SHP77 (cell line): ENCODE results near the gene DPT.
"Not testable (repeated sequence)": the region's sequence is repeated elsewhere in the genome, so short reads cannot be mapped to it uniquely, and the experiment has no call there.

Experiments
- DNase-seq, 2 experiments: peaks; one replicate each; lab custom pipeline; 2025; lab: John Stamatoyannopoulos, UW

The DPT gene

DNA sequence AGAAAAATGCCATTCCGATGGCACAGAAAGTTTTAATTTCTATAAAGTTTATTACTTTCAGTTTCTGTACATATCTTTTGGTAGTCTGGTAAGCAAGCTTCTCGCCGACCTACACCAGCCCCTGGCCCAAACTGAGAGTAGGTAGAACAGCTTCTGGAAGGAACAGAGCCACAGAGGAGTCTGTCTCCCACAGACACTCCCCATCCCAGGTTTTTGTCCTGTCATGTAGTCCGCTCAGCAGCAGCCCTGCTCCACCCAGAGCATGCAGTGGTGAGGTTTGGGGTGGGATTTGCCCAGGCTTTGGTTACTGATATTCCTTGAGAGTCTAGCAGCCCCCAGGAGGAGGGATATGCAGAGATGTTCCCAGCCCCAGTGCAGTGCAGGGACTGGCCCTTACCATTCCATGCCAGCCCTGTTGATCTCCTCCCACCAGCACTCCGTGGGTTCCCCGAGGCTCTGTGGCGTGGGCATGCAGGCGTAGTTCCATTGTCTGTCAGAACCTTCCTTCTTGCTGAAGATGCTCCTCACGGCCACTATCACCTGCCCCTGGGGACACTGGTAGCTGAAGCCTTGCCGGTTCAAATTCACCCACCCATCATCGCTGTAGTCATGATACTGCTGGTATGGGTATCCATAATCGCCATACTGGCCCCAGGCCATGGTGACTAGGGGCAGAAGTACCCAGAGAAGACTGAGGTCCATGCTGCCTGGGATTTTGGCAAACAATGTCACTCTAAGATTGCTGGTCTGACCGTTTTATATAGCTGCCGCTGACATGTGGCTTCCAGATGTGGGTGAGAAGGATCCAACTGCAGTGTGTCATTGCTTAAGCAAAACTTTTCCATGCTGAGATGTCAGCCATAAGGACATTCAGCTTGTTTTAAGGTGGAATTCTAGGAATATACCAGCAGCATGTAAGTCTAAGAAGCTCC lies at the start of gene DPT:
Gene DPT, minus strand, starts transcription at position 734 of the 932 bp plus-strand sequence. Its CDS starts 32 bp downstream, at position 702.
- no peak for DNase-seq

DNA sequence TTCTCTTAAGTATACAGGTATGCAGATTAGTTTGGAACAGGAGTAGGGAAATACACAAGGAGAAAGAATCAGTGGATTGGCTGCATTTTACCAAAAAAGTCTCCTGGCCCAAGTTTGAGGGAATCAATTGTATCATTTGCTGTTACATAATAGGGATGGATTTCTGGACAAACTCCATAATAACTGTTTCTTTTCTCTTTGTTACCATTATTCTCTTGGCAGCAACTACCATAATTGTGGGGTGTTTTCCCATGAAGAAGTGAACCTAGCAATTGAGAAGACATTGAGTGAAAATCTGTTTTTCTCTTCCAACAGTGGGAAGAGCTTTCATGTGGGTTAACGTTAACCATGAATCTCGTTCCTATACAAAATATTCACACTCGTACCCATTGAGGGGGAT lies 46.4 kb upstream of the DPT start:
- no peak for DNase-seq

DNA sequence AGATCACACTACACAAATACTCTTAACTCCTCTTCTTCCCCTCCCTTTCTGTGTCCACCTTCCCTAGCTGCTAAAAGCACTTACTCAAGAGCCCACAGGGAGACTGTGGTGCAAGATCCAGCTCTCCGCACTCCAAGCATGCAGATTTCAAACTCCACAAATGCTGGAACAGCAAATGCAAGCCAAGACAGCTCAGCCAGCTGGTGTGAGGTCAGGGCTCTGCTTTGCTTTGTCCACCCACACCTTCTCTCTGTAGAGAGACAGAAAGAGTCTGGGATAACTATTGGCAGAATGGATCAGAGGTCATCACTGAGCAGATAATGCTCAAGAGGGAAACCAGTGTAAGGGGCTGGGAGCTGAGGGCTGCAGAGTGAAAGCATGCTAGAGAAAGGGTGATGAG lies 45.2 kb upstream of the DPT start:
- no peak for DNase-seq

DNA sequence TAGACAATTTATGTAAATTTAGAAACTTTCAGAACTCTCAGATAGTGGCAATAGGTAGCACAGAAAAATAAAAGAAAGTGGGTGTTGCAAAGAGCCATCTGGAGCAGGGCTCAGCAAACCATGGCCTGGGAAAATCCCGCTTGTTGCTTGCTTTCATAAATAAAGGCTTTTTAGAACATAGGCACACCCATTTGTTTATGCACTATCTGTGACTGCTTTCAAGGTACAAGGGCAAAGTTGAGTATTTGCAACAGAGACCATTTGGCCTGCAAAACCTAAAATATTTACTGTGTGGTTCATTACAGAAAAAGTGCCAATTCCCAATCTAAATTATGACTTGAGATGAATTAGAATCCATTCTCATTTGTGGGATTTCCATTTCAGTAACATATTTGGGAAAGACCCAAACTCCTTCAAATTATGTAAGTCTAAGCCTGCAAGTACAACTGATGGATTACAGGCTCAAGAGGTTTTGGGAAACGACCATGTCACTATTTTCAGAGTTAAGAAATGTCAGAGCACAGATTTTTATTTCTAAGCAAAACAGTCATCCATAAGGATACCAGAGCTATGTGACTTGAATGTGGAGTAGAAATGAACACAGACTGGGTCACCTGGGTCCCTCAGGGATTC lies 43.5 kb upstream of the DPT start:
- DNase-seq = no peak

DNA sequence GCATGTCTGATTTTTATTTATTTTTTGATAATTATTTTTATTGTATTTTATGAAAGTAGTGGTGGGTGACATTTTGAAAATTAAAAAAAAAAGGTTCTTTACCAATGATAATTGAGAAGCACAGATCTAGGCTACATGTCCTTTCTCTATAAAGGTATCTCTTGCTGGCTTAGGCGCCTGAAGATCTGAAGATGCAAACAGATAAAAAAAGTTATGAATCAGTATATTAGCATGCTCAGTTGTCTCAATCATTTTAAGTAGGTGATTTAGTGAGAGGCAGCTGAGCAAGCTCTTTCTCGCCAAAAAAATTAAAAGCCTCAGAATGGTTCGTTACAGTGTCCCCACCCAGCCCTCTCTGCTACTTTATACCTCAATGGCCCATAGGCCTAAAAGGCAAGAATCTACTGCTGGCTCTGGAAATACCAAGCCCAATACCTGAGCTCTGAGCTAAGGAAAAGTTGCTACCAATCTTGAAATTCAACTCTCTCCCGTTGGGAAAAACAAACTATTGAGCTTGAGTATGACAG lies 42.2 kb upstream of the DPT start:
- no peak for DNase-seq

DNA sequence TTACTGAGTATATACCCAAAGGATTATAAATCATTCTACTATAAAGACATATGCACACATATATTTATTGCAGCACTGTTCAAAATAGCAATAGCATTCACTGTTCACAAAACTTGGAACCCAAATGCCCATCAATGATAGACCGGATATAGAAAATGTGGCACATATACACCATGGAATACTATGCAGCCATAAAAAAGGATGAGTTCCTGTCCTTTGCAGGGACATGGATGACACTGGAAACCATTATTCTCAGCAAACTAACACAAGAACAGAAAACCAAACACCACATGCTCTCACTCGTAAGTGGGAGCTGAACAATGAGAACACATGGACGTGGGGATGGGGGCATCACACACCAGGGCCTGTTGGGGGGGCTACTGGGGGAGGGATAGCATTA lies 40.9 kb upstream of the DPT start:
- not testable (repeated sequence) for DNase-seq

DNA sequence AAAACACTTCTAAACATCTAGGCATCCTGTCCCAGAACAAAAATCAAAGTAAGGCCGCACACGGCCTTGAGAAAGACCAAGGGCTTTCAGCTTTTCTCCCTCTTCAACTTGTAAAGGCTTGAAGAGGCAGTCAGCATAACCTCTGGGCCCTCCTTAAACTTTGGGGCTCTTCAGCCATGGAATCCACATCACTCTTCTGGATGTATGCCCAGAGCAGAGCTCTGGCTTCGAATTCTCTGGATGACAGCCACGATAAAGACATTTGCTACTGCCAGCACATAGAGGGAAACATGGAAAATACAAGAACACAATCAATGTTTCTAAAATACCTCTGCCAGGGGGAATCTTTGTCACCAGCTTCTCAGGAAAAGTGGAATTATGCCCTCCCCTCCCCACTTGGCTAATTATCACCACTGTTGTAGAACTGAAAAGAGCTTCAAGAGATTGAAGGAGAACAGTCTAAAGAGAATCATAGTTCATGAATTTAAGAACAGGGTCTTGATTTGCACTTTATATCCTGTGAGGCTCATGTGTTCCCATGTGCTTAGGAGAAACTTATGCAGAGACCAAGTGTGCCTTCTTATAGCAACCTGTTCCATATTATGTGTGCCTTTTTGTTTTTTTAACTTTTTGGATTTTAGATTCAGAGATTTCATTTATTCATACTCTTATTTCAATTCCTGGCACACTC lies 39.0 kb upstream of the DPT start:
- no peak for DNase-seq

DNA sequence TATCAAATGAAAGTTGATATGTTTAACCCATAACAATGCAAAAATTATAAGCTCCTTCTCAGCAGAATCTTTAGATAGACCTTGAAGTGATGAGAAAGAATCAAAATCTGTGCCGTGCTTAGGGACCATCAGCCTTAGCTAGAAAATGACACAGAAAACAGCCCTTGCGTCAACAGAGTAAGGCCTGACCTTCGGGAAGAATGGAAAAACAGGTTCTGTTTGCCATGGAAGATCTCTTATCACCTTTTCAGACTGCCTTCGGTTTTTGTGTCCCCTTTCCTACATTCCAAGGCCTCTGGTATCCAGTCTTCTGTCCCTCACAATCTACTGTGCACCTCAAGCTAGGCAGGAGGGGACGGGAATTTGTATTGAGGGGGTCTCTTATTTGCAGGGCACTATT lies 37.6 kb upstream of the DPT start:
- no peak for DNase-seq

DNA sequence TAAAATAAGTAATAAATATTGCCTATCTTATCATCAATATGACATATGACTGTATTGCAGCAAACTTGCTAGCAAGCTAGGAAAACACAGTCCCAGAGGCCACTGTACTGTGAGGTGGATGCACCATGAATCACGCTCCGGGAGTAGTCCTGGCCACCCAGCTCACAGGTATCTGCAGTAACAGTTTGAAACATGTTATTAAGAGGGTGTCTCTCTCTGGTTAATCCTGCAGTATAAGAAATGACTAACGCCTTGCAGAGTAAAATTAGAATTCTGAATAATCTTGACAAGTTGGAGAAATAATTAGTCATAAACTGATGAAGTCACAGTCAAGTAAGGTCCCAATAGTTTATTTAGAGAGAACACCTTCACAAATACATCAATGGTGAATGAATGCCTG lies 34.0 kb upstream of the DPT start:
- no peak for DNase-seq

DNA sequence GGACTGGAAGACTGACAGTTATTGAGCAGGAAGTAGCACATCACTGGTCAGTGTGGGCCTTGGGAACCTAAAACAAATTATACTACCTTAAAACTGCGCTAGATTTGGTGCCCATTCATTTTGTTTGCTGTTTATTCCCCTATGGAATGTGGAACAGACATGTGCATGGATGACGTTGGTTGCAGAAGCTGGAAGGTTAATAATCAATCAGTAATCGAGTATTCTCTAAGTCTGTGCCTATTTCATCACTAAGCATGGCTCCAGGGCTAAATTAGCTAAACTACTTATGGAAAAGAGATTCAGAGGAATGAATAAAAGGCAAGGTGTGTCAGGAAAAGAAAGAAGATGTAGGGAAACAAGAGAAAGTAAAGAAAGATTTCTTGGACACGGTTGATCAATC lies 33.5 kb upstream of the DPT start:
- DNase-seq = no peak

DNA sequence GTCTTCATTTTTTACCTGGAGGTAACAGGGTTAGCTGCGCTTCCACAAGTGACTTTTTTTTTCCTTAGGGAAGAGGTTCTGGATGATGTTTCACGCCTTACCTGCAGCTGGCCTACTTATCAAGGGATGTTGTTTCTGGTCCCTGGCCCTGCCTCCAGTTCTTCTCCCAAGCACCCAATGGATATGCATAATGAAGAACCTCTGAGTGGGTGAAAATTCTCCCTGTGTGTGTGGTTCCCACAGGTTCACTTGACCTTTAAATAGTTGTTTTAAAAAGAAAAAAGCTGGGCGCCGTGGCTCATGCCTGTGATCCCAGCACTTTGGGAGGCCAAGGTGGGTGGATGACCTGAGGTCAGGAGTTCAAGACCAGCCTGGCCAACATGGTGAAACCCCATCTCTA lies 31.8 kb upstream of the DPT start:
- no peak for DNase-seq

DNA sequence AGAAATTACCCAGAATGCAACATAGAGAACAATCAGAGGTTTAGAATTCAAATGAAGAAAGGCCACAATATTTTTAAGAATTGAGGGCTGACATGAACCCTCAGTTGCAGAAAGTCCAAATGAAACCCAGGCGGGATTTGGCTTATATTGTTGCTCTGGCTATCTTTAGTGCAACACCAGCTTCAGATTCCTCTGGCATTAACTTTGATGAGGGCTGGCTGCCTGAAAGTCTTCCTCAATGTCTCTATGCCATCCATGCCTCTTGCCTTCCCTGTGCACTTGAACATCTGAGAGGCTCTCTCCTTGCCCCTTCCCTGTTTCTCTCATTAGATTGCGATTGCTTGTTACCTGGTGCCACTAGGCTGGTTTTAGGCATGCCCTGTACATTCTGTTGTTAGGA lies 31.2 kb upstream of the DPT start:
- no peak for DNase-seq

DNA sequence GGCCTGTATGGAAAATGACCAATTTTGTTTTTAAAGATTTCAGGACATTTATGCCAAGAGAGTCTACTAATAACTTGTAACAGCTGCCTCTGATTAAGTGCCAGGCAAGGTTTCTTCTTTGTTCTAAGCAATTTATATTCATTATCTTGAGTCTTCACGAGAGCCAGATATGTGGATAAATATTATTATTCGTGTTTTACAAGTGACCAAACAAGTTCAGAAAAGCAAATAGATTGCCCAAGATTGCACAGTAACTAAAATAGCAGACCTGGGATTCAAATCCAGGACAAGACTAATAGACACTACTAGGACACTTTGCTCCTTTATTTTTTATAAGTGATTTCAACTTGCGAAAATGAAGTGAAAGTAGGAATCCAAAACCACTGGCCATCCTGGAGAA lies 30.1 kb upstream of the DPT start:
- no peak for DNase-seq

DNA sequence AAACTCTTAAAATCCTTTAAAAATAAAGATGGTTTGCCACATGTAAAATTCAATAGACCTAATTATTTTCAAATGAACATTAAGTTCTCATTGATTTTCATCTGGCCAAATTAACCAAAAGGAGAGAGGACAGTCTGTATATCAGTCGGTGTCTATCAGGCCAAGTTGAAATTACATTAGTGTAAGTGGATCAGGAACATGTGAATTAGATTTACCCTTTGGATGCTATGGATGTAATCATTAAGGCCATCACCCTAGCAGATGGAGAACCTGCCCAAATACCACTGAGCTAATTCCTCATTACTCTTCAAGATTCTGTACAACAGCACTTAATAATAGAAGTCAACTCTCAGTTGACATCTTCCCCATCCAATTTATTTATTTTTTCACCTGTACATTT lies 29.5 kb upstream of the DPT start:
- DNase-seq = no peak

DNA sequence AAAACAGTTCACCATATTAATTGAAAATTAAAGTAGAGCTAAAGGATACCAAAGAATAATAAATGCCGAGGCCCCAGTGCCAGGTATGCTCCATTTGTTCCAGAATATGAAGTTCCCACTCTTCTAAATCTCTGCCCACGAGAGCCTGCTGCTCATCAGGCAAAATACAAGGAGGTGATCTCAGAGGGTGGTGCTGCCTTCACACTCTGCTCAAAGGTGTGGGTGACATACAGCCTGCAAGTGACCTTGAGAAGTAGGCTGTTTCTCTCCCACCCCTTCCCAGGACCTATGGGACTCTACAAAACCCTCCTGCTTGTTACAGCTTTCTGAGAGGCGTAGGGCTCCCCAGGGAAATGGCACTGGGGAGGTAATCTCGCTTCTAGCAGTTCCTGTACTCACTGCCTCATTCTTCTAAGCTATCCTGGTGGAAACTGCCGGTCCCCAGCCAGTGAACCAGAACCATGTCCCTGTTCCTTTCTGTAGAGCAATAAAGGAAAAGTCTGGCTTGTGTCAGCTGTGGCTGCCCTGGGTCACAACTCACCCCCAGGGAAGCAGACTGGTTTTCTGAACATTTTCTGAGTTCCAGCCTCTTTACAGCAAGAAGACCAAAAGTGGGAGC lies 26.9 kb upstream of the DPT start:
- DNase-seq = no peak

DNA sequence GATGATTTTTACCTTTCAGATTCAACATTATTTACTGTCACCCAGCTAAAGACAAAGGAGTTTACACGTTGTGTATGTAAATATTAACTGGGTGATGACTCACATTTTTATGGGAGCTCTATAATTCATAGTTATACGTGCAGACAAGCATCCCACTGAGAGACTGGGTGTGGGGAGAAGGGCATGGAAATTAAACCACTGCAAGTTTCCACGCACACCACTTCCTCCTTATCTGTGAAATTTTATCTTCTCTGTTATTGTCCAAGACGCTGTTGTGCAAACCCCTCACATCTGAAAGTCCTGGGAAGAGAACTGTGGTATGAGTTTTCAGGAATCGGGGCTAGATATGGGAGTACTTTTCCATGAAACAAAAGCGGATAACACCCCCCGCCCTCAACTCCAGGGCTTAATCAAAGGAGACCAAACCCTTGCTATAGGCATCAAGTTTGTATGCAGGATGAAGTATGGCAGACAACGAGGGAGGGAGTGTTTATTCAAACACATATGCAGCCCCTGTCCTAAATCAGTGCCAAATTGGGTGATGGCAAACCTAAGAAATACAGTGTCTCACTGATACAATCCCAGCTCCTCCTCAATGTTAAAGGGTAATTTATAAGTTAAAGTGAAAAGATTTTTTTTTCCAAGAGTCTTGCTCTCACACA lies 23.3 kb upstream of the DPT start:
- no peak for DNase-seq

DNA sequence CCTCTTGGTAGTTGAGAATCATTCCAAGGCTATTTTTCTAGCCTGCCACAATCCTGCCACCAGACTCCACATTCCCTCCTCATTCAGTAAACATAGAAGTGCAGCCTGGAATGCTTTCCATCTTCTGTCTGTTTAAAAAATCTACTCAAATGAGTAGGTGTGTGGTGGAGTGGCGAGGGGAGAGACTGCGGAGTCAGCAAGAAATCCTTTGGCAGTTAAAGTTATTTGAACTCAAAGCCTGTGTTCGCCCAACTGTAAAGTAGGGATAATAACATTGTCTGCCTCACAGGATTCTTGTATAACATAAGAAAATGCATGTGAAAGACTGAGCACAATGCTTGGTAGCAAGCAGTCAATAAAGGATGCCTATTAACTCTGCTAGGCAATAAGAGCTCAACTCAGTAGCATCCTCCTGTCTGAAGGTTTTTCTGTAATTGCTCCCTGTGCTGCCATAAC lies 22.2 kb upstream of the DPT start:
- DNase-seq = no peak

DNA sequence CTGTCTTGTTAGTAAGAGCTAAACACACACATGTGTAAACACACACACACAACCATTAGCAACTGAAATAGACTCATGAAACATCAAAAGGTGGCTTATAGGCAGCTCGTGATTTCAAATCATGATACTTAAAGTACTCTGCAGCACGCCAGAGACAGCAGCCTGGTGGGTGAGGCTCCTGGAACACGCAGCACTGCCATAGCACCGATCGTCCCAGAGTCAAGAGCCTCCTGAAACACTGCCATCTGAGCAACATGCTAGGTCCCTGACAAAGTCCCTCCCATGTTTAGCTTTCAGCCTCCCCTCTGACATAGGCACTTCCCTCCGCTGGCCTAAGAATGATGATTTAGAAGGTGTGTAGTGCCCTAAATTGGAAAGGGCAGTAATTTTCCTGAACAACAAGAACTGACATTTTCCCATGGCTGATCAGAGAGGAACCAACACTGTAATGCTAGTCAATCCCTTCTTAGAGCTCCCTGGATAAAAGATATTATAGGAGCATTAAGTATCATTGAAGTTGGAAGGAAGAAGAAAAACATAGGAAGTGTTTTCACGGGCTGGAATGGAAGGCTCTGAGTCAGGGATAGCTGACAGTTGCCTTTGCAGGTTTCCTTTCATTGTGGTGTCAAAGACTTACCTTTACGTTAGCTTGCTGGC lies 14.1 kb upstream of the DPT start:
- no peak for DNase-seq

DNA sequence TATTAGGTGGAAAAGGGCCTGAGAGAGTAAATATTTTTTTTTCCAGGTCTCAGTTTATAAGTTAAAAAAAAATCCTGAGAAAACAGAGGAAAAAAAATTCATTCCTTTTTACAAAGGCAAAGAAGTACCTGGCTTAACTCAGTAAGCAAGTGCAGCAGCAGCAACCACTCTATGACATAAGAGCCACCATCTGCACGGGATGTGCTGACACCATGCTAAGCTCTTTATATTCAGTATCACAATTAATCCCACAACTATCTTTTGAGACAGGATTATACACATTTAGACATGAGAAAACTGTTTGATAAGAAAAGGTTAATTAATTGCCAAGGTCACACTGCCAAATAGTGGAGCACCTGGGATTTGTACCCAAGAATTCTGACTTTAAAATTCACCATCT lies 13.4 kb upstream of the DPT start:
- no peak for DNase-seq

DNA sequence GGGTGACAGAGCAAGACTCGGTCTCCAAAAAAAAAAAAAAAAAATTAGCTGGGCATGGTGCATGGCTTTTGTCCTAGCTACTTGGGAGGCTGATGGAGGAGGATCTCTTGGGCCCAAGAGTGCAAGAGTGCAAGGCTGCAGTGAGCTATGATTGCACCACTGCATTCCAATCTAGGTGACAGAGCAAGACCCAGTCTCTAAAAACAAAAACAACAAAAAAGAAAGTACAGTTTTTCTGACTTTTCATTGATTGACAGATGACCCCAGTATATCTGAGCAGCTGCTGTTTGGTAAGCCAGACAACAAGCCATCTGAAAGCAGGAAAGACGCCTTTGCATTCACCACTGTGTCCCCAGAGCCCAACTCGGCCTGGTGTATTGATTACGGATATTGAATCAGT lies 10.9 kb upstream of the DPT start:
- no peak for DNase-seq

DNA sequence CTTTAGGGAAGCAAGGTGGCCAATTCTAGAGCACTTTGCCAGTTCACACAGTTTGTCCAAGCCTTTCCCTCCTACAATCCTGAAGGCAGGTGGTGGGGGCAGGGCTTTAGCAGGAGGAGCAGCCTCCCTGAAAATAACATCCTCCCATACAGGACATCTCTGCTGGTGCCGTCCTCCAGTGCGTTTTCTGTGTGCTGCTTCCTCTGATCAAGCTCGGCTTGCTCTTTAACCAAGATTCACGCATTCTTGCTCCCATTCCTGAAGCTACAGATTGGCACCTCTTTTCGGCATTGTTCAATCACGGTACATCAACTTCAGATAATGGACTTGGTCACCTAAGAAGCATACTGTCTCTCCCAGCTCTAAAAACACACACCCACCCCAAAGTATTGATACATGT lies 7.5 kb upstream of the DPT start:
- no peak for DNase-seq
